GM18526 (cell line): ENCODE data around the gene MMRN2.

ENCODE experiments used
- POLR2A ChIP-seq: IDR thresholded peaks from 3 replicates; pipeline ENCODE4 v1.6.1; 2011; ENCODE audit not compliant: insufficient read length; ENCODE audit errors: extremely low read depth

MMRN2 gene, protein sequence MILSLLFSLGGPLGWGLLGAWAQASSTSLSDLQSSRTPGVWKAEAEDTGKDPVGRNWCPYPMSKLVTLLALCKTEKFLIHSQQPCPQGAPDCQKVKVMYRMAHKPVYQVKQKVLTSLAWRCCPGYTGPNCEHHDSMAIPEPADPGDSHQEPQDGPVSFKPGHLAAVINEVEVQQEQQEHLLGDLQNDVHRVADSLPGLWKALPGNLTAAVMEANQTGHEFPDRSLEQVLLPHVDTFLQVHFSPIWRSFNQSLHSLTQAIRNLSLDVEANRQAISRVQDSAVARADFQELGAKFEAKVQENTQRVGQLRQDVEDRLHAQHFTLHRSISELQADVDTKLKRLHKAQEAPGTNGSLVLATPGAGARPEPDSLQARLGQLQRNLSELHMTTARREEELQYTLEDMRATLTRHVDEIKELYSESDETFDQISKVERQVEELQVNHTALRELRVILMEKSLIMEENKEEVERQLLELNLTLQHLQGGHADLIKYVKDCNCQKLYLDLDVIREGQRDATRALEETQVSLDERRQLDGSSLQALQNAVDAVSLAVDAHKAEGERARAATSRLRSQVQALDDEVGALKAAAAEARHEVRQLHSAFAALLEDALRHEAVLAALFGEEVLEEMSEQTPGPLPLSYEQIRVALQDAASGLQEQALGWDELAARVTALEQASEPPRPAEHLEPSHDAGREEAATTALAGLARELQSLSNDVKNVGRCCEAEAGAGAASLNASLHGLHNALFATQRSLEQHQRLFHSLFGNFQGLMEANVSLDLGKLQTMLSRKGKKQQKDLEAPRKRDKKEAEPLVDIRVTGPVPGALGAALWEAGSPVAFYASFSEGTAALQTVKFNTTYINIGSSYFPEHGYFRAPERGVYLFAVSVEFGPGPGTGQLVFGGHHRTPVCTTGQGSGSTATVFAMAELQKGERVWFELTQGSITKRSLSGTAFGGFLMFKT

DNA sequence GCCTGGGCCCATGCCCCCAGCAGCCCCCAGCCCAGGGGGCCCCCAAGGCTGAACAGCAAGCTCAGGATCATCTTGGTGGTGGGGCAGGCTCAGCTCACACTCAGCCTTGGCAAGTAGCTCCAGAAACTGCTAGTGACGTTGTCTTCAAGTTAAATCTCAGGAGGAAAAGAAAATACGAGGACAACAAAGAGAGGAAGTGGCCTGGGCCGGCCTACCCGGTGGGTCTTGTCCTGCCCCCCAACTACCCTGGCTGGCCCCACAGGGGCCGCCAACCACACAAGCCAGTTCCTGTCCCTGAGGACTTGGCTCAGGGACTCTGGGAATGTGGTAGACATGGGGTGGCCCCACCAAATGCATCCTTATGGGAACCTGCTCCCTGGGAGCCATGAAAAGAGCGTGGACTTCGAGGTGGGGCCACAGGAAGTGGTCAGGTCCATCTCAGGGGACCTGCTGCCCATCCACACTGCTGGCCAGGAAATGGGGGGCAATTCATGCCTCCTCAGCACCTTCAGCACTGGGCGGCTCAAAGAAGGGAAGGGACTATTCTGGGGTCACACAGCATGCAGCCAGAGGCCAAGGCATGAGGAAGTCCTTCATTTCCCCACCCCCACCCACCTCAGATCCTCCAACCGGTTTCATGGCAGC, at the start of gene MMRN2:
TSS of gene MMRN2 (minus strand) at position 145 of the 645 bp plus-strand sequence. CDS start at position 71, 74 bp downstream.
- no peak for TF ChIP-seq POLR2A

DNA sequence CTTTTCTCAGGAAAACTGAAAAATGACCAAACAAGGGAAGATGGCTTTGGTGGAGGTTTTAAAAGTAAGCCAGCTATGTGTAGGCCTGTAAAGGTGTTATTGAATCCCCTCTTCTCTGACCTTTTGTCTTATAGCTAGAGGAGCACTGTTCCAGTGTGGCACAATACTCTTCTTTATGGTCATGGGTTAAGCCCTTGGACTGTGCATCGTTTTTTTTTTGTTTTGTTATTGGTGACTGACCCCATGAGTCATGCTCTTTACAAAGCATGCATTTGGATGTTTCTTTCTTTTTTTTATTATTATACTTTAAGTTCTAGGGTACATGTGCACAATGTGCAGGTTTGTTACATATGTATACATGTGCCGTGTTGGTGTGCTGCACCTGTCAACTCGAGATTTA, 43.1 kb upstream of the MMRN2 start:
- TF ChIP-seq POLR2A = no peak

- no peak for TF ChIP-seq POLR2A
These were observed 35.5 kb upstream of the MMRN2 start for GRCh38 chr10:86992929-86993328.

- TF ChIP-seq POLR2A = no peak
These were observed 35.0 kb upstream of the MMRN2 start for GRCh38 chr10:86992456-86992855.

- TF ChIP-seq POLR2A = no peak
These were observed 31.1 kb upstream of the MMRN2 start for GRCh38 chr10:86988520-86988919.

- no peak for TF ChIP-seq POLR2A
These were observed 24.3 kb upstream of the MMRN2 start for GRCh38 chr10:86981716-86982115.

DNA sequence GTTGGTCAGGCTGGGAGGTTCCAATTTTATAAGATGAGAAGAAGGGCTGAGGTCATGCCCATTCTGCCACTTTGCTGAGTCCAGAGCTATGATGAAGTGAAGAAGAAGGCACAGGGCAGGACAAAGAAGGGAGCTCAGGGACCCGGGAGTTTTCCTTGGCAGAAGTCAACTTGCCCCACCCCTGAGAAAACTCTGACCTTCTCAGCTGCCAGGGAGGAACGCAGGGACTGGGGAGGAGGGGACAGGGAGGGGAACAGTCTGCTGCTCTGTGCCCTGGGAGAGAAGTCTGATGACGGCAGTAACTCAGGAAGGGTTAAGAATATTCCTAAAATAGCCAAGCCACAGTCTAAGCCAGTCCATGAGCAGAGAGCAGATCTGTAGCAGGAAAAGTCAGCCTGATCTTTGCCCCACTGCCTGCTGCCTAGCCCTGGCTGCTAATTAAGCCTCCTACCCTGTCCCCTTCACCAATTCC, 22.6 kb upstream of the MMRN2 start:
- no peak for TF ChIP-seq POLR2A

DNA sequence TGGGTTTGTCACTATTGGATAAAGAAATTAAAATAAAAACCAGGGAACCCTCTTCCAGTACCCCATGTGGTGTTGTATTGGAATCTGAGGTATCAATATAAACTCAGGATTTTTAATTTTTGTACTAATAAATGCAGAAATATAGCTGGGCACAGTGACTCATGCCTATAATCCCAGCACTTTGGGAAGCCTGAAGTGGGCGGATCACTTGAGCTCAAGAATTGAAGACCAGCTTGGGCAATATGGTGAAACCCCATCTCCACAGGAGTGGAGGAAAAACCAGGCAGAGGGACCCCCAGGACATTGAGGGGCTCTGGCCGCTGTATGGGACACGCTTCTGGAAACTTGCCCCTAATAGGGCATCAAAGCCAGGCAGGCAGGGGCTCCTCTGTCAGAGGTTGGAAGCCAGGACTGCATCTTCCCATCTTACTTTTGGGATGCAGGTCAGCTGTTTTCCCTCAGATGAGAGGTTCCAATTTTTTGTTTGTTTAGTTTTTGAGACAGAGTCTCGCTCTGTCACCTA, 21.9 kb upstream of the MMRN2 start:
- no peak for TF ChIP-seq POLR2A

GRCh38 chr10:86976362-86977056, 19.1 kb upstream of the MMRN2 start:
- TF ChIP-seq POLR2A = no peak

- no peak for TF ChIP-seq POLR2A
These were observed 17.1 kb upstream of the MMRN2 start for GRCh38 chr10:86974484-86974883.

GRCh38 chr10:86972613-86973380, 15.4 kb upstream of the MMRN2 start:
- no peak for TF ChIP-seq POLR2A

DNA sequence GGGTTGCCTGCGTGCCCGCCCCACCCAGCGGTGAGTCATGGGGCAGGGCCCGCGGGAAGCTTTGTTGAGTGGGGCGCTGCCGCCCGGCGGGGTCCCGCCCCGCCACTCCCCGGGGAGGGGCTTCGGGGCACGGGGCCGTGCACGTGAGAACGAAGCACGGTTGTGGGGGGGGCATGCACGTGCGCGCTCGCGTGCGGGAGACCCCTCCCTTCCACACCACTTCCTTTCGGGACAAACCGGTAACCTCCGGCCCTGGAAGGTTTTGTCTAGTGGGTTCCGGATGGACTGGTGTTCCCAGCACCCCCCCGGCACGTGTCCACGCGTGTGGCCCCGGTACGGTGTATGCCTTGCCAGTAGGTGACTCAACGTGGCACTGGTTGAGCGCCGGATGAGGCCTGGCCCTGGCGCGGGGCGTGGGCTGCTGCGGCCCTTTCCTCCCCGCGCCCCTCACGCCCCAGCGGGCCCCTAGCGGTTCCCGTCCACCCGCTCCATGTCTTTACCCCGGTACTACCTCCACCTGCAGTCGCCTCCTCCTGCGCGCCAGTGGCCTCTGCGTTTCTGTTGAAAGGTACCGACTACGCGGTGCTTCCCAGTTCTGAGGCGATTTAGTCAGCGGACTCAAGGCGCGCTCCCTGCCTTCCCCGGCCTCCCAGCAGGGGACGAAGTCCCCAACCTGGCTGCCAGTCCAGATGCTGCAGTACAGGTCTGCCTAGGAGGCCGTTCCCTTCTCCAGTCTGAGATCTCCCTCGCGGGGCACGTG, 14.0 kb upstream of the MMRN2 start:
- TF ChIP-seq POLR2A = no peak

DNA sequence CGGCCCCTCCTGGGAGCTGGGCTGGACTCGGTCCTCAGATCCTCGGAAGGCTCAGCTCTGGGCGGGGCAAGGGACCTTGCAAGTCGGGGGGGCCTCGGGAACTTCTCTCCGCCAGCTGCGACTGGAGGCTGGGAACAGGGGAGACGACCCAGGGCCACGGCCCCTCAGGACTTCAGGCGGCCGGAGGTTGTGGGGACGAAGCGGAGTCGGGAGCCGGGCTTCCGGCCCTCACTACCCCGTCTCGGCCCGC, 13.5 kb upstream of the MMRN2 start:
- peak; percentile 75 for TF ChIP-seq POLR2A

DNA sequence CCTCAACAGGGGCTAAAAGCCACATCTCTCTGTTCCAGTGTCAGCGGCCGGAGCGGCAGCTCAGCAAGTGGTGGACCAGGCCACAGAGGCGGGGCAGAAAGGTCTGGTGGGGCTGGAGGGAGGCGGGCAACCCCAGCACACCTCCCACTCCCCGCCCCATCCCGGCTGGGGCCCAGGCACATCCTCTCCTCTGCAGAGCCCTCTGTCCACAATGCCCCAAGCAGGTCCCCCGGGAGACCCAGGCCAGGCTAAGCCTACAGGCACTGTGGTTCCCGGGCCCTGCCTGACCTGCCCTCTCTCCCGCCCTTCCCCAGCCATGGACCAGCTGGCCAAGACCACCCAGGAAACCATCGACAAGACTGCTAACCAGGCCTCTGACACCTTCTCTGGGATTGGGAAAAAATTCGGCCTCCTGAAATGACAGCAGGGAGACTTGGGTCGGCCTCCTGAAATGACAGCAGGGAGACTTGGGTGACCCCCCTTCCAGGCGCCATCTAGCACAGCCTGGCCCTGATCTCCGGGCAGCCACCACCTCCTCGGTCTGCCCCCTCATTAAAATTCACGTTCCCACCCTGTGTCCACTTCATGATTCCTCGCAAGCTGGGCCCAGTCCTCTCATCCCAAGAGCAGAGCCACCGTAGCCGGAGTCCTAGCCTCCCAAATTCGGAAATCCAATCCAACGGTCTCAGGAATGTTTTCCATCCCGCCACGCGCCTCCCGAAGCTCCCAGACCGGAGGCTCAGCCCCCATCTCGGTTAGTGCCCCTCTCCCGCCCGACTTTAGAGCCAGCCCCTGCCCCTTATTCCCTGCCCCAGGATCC, 13.0 kb upstream of the MMRN2 start:
- no peak for TF ChIP-seq POLR2A
